Smooth muscle cell (in vitro differentiated cells): ENCODE data around the gene EFHC1. TPM values are rescaled to one million over a fixed set of nuclear protein-coding genes. Genes with fewer than 3 reads are reported as not detected.

Experiments
- DNase-seq: peaks from one replicate; lab custom pipeline; 2025; ENCODE audit not compliant: unreplicated experiment; lab: John Stamatoyannopoulos, UW
- H2AFZ ChIP-seq: fragments of 200-600 bp; sonication (generic); 2 replicates; pipeline ENCODE4 v1.6.0; 2016; ENCODE audit warnings: antibody characterized with exemption, low read depth, mild to moderate bottlenecking
- H3F3A ChIP-seq: fragments of 200-600 bp; sonication (generic); 2 replicates; pipeline ENCODE4 v1.6.0; 2017; ENCODE audit warnings: antibody characterized with exemption, low read depth
- H3K27ac ChIP-seq: fragments of 200-600 bp; sonication (generic); 2 replicates; pipeline ENCODE4 v1.5.1; 2016; ENCODE audit warnings: low read depth, mild to moderate bottlenecking
- H3K27me3 ChIP-seq: fragments of 200-600 bp; sonication (generic); 2 replicates; pipeline ENCODE4 v1.6.1; 2016; ENCODE audit warnings: low read depth, mild to moderate bottlenecking
- H3K36me3 ChIP-seq: fragments of 200-600 bp; sonication (generic); 2 replicates; pipeline ENCODE4 v1.5.1; 2016; ENCODE audit warnings: low read depth
- H3K4me1 ChIP-seq: fragments of 200-600 bp; sonication (generic); 2 replicates; pipeline ENCODE4 v1.5.1; 2016; ENCODE audit warnings: low read depth
- H3K4me2 ChIP-seq: fragments of 200-600 bp; sonication (generic); 2 replicates; pipeline ENCODE4 v1.6.0; 2016; ENCODE audit warnings: mild to moderate bottlenecking
- H3K4me3 ChIP-seq: fragments of 200-600 bp; sonication (generic); 2 replicates; pipeline ENCODE4 v1.5.1; 2016; ENCODE audit warnings: mild to moderate bottlenecking
- H3K79me2 ChIP-seq: fragments of 200-600 bp; sonication (generic); 2 replicates; pipeline ENCODE4 v1.6.0; 2016; ENCODE audit warnings: low read depth, mild to moderate bottlenecking
- H3K9ac ChIP-seq: fragments of 200-600 bp; sonication (generic); 2 replicates; pipeline ENCODE4 v1.6.0; 2016; ENCODE audit warnings: low read depth
- H3K9me3 ChIP-seq: fragments of 200-600 bp; sonication (generic); replicated peaks from 2 replicates; pipeline ENCODE4 v1.5.1; 2016; ENCODE audit warnings: low read depth
- H4K20me1 ChIP-seq: fragments of 200-600 bp; sonication (generic); 2 replicates; pipeline ENCODE4 v1.6.0; 2016; ENCODE audit warnings: low read depth
- WGBS: methylation state at CpG from one replicate; pipeline ENCODE4 v1.1.7; 2016; ENCODE audit warnings: low lambda C conversion rate; 5-methylcytosine and 5-hydroxymethylcytosine counted together
- polyA plus RNA-seq: library from polyadenylated mRNA; unstranded; fragments of >200 nt; fragmentation: Nextera tagmentation; extraction: Ambion mirVana; gene quantifications from 2 replicates; pipeline ENCODE4 v1.2.1, GENCODE V29; 2016
- total RNA-seq: library from RNA; depleted of rRNA; stranded (reverse); fragments of >200 nt; gene quantifications from 2 replicates; pipeline ENCODE4 v1.2.3, GENCODE V29; 2014
- TF ChIP-seq, protein P1 (sequence below): fragments of 200-600 bp; sonication (generic); IDR thresholded peaks from 2 replicates; pipeline ENCODE4 v1.5.1; 2017; ENCODE audit warnings: borderline replicate concordance, mild to moderate bottlenecking, antibody characterized with exemption; ENCODE audit not compliant: insufficient read depth, poor library complexity, severe bottlenecking

EFHC1 gene
- total and polyA plus RNA-seq, 2 experiments from 2014 or later: 11.0 to 25.9 TPM

- no peak for DNase-seq
- H3K79me2 ChIP-seq: no peaks in the 10 kb centered on the region
- no peaks in the 10 kb centered on the region for H3K36me3 ChIP-seq
- H3K9me3 ChIP-seq: no peaks in the 10 kb centered on the region
- no peak overlapping the region for H3K9ac ChIP-seq
- no peaks in the 10 kb centered on the region for H4K20me1 ChIP-seq
- TF ChIP-seq, protein P1, sequence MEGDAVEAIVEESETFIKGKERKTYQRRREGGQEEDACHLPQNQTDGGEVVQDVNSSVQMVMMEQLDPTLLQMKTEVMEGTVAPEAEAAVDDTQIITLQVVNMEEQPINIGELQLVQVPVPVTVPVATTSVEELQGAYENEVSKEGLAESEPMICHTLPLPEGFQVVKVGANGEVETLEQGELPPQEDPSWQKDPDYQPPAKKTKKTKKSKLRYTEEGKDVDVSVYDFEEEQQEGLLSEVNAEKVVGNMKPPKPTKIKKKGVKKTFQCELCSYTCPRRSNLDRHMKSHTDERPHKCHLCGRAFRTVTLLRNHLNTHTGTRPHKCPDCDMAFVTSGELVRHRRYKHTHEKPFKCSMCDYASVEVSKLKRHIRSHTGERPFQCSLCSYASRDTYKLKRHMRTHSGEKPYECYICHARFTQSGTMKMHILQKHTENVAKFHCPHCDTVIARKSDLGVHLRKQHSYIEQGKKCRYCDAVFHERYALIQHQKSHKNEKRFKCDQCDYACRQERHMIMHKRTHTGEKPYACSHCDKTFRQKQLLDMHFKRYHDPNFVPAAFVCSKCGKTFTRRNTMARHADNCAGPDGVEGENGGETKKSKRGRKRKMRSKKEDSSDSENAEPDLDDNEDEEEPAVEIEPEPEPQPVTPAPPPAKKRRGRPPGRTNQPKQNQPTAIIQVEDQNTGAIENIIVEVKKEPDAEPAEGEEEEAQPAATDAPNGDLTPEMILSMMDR: no peak
- no peak overlapping the region for H2AFZ ChIP-seq
- H3K4me3 ChIP-seq: no peak overlapping the region
- 95% methylated on average over 5 of the region's 5 CpGs for WGBS
- peaks cover 22% of the 10 kb centered on the region for H3K4me1 ChIP-seq
- H3F3A ChIP-seq: peaks cover 16% of the 10 kb centered on the region
- H3K27me3 ChIP-seq: no peaks in the 10 kb centered on the region
- no peak overlapping the region for H3K27ac ChIP-seq
- no peak overlapping the region for H3K4me2 ChIP-seq
Measured at GRCh38 chr6:52508261-52508739, 88.2 kb downstream of the EFHC1 start.

GRCh38 chr6:52509281-52510212, 89.4 kb downstream of the EFHC1 start:
- Histone ChIP-seq H3K4me2 (no peak overlapping the region), H3F3A (peaks cover 19% of the 10 kb centered on the region), H3K79me2 (no peaks in the 10 kb centered on the region), H4K20me1 (no peaks in the 10 kb centered on the region), H3K36me3 (no peaks in the 10 kb centered on the region), H3K4me1 (peaks cover 21% of the 10 kb centered on the region), H3K9me3 (no peaks in the 10 kb centered on the region), H2AFZ (no peak overlapping the region), H3K27ac (no peak overlapping the region), H3K9ac (no peak overlapping the region), H3K27me3 (no peaks in the 10 kb centered on the region), H3K4me3 (no peak overlapping the region)
- TF ChIP-seq, protein P1: no peak
- WGBS: 92% methylated on average over 14 of the region's 14 CpGs
- no peak for DNase-seq

- no peak overlapping the region for H3K27ac ChIP-seq
- no peak overlapping the region for H3K4me2 ChIP-seq
- H3K9me3 ChIP-seq: no peaks in the 10 kb centered on the region
- H2AFZ ChIP-seq: no peak overlapping the region
- no peak for DNase-seq
- no peak overlapping the region for H3K9ac ChIP-seq
- H3K79me2 ChIP-seq: no peaks in the 10 kb centered on the region
- TF ChIP-seq, protein P1: no peak
- H3K36me3 ChIP-seq: no peaks in the 10 kb centered on the region
- H3K4me1 ChIP-seq: peaks cover 21% of the 10 kb centered on the region
- H3K4me3 ChIP-seq: no peak overlapping the region
- peaks cover 24% of the 10 kb centered on the region for H3F3A ChIP-seq
- H3K27me3 ChIP-seq: no peaks in the 10 kb centered on the region
- no peaks in the 10 kb centered on the region for H4K20me1 ChIP-seq
Measured at GRCh38 chr6:52510213-52510562, 90.0 kb downstream of the EFHC1 start.
